KMS-11 (cell line): ENCODE data around the gene TMEM132C.

Experiments used
- H2AFZ ChIP-seq: fragments of 200-600 bp; sonication (generic); 2 replicates; pipeline ENCODE4 v1.6.1; 2016; ENCODE audit warnings: antibody characterized with exemption, mixed run types, low read depth
- H3K27ac ChIP-seq: fragments of 200-600 bp; sonication (generic); 2 replicates; pipeline ENCODE4 v1.6.1; 2016; ENCODE audit warnings: mild to moderate bottlenecking, mixed run types
- H3K27me3 ChIP-seq: fragments of 200-600 bp; sonication (generic); 2 replicates; pipeline ENCODE4 v1.6.1; 2017; ENCODE audit warnings: mild to moderate bottlenecking, low read depth, mixed run types, moderate library complexity; ENCODE audit not compliant: insufficient read depth
- H3K36me3 ChIP-seq: fragments of 200-600 bp; sonication (generic); 2 replicates; pipeline ENCODE4 v1.6.1; 2017; ENCODE audit warnings: mild to moderate bottlenecking, mixed run types; ENCODE audit not compliant: insufficient read depth
- H3K4me1 ChIP-seq: fragments of 200-600 bp; sonication (generic); 2 replicates; pipeline ENCODE4 v1.6.1; 2016; ENCODE audit warnings: mild to moderate bottlenecking, low read depth, mixed run types; ENCODE audit not compliant: poor library complexity, severe bottlenecking
- H3K4me2 ChIP-seq: fragments of 200-600 bp; sonication (generic); 2 replicates; pipeline ENCODE4 v1.7.0; 2016; ENCODE audit warnings: mild to moderate bottlenecking, mixed run types
- H3K4me3 ChIP-seq: fragments of 200-600 bp; sonication (generic); IDR thresholded peaks from 2 replicates; pipeline ENCODE4 v1.6.1; 2017; ENCODE audit warnings: low read depth, low read length, mixed read lengths; ENCODE audit not compliant: insufficient read depth
- H3K79me2 ChIP-seq: fragments of 200-600 bp; sonication (generic); 2 replicates; pipeline ENCODE4 v1.6.1; 2016; ENCODE audit warnings: low read depth, mixed run types; ENCODE audit not compliant: insufficient read depth
- H3K9ac ChIP-seq: fragments of 200-600 bp; sonication (generic); 2 replicates; pipeline ENCODE4 v1.6.1; 2016; ENCODE audit warnings: mild to moderate bottlenecking, mixed run types
- H4K20me1 ChIP-seq: fragments of 200-600 bp; sonication (generic); 2 replicates; pipeline ENCODE4 v1.6.1; 2016; ENCODE audit warnings: mild to moderate bottlenecking, mixed run types; ENCODE audit not compliant: insufficient read depth
- TF ChIP-seq, protein P1 (sequence below): fragments of 200-600 bp; sonication (generic); conservative IDR thresholded peaks from 2 replicates; pipeline ENCODE4 v1.6.1; 2017; ENCODE audit warnings: low read depth, mild to moderate bottlenecking, antibody characterized with exemption, low read length, moderate library complexity, mixed read lengths

The TMEM132C gene

GRCh38 chr12:128265566-128265965, 1.4 kb upstream of the TMEM132C start:
- Histone ChIP-seq H3K27ac (no peak overlapping the region), H4K20me1 (no peaks in the 10 kb centered on the region), H3K4me3 (no peak overlapping the region), H3K4me2 (no peak overlapping the region), H3K4me1 (no peaks in the 10 kb centered on the region), H3K9ac (no peak overlapping the region), H3K27me3 (no peaks in the 10 kb centered on the region), H3K79me2 (no peaks in the 10 kb centered on the region), H3K36me3 (no peaks in the 10 kb centered on the region), H2AFZ (no peak overlapping the region)
- TF ChIP-seq, protein P1, sequence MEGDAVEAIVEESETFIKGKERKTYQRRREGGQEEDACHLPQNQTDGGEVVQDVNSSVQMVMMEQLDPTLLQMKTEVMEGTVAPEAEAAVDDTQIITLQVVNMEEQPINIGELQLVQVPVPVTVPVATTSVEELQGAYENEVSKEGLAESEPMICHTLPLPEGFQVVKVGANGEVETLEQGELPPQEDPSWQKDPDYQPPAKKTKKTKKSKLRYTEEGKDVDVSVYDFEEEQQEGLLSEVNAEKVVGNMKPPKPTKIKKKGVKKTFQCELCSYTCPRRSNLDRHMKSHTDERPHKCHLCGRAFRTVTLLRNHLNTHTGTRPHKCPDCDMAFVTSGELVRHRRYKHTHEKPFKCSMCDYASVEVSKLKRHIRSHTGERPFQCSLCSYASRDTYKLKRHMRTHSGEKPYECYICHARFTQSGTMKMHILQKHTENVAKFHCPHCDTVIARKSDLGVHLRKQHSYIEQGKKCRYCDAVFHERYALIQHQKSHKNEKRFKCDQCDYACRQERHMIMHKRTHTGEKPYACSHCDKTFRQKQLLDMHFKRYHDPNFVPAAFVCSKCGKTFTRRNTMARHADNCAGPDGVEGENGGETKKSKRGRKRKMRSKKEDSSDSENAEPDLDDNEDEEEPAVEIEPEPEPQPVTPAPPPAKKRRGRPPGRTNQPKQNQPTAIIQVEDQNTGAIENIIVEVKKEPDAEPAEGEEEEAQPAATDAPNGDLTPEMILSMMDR = no peak

DNA sequence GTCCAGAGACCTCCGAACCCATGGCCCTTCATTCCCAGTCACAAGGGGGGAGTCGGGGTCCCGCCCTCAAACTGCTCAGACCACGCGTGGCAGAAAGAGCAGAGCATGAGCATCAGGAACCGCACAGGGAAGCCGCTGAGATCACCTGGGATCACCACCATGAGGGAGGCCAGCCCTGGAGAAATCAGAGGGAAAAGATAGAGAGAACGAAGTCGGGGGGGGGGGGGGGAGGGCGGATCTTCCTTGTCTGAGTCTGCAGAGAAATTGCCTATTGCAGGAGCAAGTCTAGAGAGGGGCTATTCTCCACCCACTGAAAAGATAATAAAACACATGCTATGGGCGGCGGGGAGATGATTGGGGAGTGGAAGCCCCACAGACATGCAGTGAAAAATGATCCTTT, 884 bp upstream of the TMEM132C start:
- H3K79me2 ChIP-seq = no peaks in the 10 kb centered on the region
- H3K4me3 ChIP-seq = no peak overlapping the region
- no peaks in the 10 kb centered on the region for H4K20me1 ChIP-seq
- no peaks in the 10 kb centered on the region for H3K4me1 ChIP-seq
- TF ChIP-seq, protein P1 = no peak
- no peaks in the 10 kb centered on the region for H3K27me3 ChIP-seq
- H2AFZ ChIP-seq = no peak overlapping the region
- H3K36me3 ChIP-seq = no peaks in the 10 kb centered on the region
- no peak overlapping the region for H3K27ac ChIP-seq
- no peak overlapping the region for H3K4me2 ChIP-seq
- no peak overlapping the region for H3K9ac ChIP-seq

GRCh38 chr12:128266541-128267130, 334 bp upstream of the TMEM132C start:
- Histone ChIP-seq H3K27ac (no peak overlapping the region), H3K9ac (no peak overlapping the region), H3K27me3 (no peaks in the 10 kb centered on the region), H4K20me1 (no peaks in the 10 kb centered on the region), H3K79me2 (no peaks in the 10 kb centered on the region), H3K4me2 (no peak overlapping the region), H3K4me3 (no peak overlapping the region), H2AFZ (no peak overlapping the region), H3K36me3 (no peaks in the 10 kb centered on the region), H3K4me1 (no peaks in the 10 kb centered on the region)
- TF ChIP-seq, protein P1 = no peak

- Histone ChIP-seq H3K27ac (no peak overlapping the region), H3K4me1 (no peaks in the 10 kb centered on the region), H3K27me3 (no peaks in the 10 kb centered on the region), H3K4me3 (no peak overlapping the region), H4K20me1 (no peaks in the 10 kb centered on the region), H3K9ac (no peak overlapping the region), H2AFZ (no peak overlapping the region), H3K4me2 (no peak overlapping the region), H3K79me2 (no peaks in the 10 kb centered on the region), H3K36me3 (no peaks in the 10 kb centered on the region)
- TF ChIP-seq, protein P1 = no peak
These were observed 845 bp downstream of the TMEM132C start for GRCh38 chr12:128267651-128268378.
